ENCODE results near the gene BIRC2. TPM values are rescaled to one million over a fixed set of nuclear protein-coding genes. Genes with fewer than 3 reads are reported as not detected.
"Not testable (repeated sequence)": the region's sequence is repeated elsewhere in the genome, so short reads cannot be mapped to it uniquely, and the experiment has no call there.

BIRC2 gene
- 10 to 100 TPM; 46.9 to 50.7 TPM for total RNA-seq
- long read RNA-seq, full-length matches to known transcripts, result 55 of 72 reads
- long read RNA-seq, partial matches to known transcripts, result 9 of 72 reads
- long read RNA-seq, other reads (novel, unspliced or antisense), result 8 of 72 reads

- ATAC-seq (peak; percentile 95), DNase-seq (peak; percentile 88 to 98)
- intact Hi-C loops (cut with DNase I, micrococcal nuclease), result loop anchor here in 1 of 2 donors (10.0 kb wide), 1 partner anchor 52 kb away; no protein-coding TSS in a partner anchor
Observed at GRCh38 chr11:102346748-102347461, at the start of gene BIRC2. Gene BIRC2 (plus strand): TSS chr11:102347214. CDS start chr11:102349855, 2,641 bp downstream.

- ATAC-seq (peak; percentile 55), DNase-seq (peak in 1 of 2 donors; percentile 36)
- intact Hi-C loops (cut with DNase I, micrococcal nuclease), result not testable (repeated sequence)
Observed at GRCh38 chr11:102300837-102301236, 46.2 kb upstream of the BIRC2 start.

GRCh38 chr11:102302241-102302640 lies 44.8 kb upstream of the BIRC2 start:
- ATAC-seq, result no peak
- no peak for DNase-seq
- intact Hi-C loops (cut with DNase I, micrococcal nuclease), result no loop called here

GRCh38 chr11:102304686-102305085 lies 42.3 kb upstream of the BIRC2 start:
- ATAC-seq, result no peak
- no peak for DNase-seq
- intact Hi-C loops (cut with DNase I, micrococcal nuclease), result no loop called here

GRCh38 chr11:102305352-102306047 lies 41.5 kb upstream of the BIRC2 start:
- intact Hi-C loops (cut with DNase I, micrococcal nuclease), result no loop called here
- peak; percentile 53 for ATAC-seq
- no peak for DNase-seq

- ATAC-seq (peak; percentile 97), DNase-seq (peak; percentile 65 to 90)
- intact Hi-C loops (cut with DNase I, micrococcal nuclease), result no loop called here
Observed at GRCh38 chr11:102306048-102306597, 40.9 kb upstream of the BIRC2 start.

- no peak for DNase-seq
- intact Hi-C loops (cut with DNase I, micrococcal nuclease), result no loop called here
- ATAC-seq, result peak; percentile 21
Observed at GRCh38 chr11:102306817-102307726, 39.9 kb upstream of the BIRC2 start.

GRCh38 chr11:102307727-102308038 lies 39.3 kb upstream of the BIRC2 start:
- intact Hi-C loops (cut with DNase I, micrococcal nuclease), result no loop called here
- DNase-seq, result no peak

GRCh38 chr11:102309621-102310541 lies 37.1 kb upstream of the BIRC2 start:
- ATAC-seq, result no peak
- intact Hi-C loops (cut with DNase I, micrococcal nuclease), result no loop called here
- no peak for DNase-seq

More at GRCh38 chr11:102307727-102308038, 39.3 kb upstream of the BIRC2 start:
- ATAC-seq, result no peak

GRCh38 chr11:102312667-102313066 lies 34.3 kb upstream of the BIRC2 start:
- peak; percentile 28 for ATAC-seq
- intact Hi-C loops (cut with DNase I, micrococcal nuclease), result no loop called here
- no peak for DNase-seq

GRCh38 chr11:102313238-102313940 lies 33.6 kb upstream of the BIRC2 start:
- intact Hi-C loops (cut with DNase I, micrococcal nuclease), result no loop called here
- ATAC-seq, result no peak
- no peak for DNase-seq

- ATAC-seq (no peak), DNase-seq (no peak)
- intact Hi-C loops (cut with DNase I, micrococcal nuclease), result no loop called here
Observed at GRCh38 chr11:102314784-102315183, 32.2 kb upstream of the BIRC2 start.

GRCh38 chr11:102316346-102316904 lies 30.6 kb upstream of the BIRC2 start:
- peak; percentile 37 for ATAC-seq
- DNase-seq, result no peak
- intact Hi-C loops (cut with DNase I, micrococcal nuclease), result no loop called here

GRCh38 chr11:102317099-102317767 lies 29.8 kb upstream of the BIRC2 start, which contains the start of gene BIRC3:
Gene BIRC3 (plus strand): TSS chr11:102317484. CDS start chr11:102324510, 7,026 bp downstream.
- DNase-seq (peak; percentile 90 to 96), ATAC-seq (peak; percentile 93)
- intact Hi-C loops (cut with DNase I, micrococcal nuclease), result no loop called here

GRCh38 chr11:102317768-102318103 lies 29.3 kb upstream of the BIRC2 start:
- peak; percentile 37 for ATAC-seq
- intact Hi-C loops (cut with DNase I, micrococcal nuclease), result no loop called here
- DNase-seq, result no peak

GRCh38 chr11:102318469-102318868 lies 28.5 kb upstream of the BIRC2 start:
- no peak for DNase-seq
- ATAC-seq, result no peak
- intact Hi-C loops (cut with DNase I, micrococcal nuclease), result no loop called here
